Aorta (tissue), 5 donors: ENCODE data around the gene NACC2. TPM values are rescaled to one million over a fixed set of nuclear protein-coding genes. Genes with fewer than 3 reads are reported as not detected.
A peak's percentile ranks its signal among the peaks of the same experiment; 100 is the strongest.

ENCODE experiments used
- ATAC-seq: fragments of 200-7000 bp; cut with Tn5 transposase; one replicate; pipeline ENCODE4 v1.9.1; 2022; ENCODE audit warnings: moderate library complexity; ENCODE audit not compliant: low FRiP score
- DNase-seq, 2 donors: peaks; one replicate each; pipeline ENCODE4 v3.0.0-alpha.2; 2020
- H3K27ac ChIP-seq, 2 donors: one replicate each; pipeline ENCODE4 v1.5.1; 2013; ENCODE audit warnings: low read length in 2 of 2, mild to moderate bottlenecking in 2 of 2, moderate library complexity in 2 of 2, control low read depth in 1 of 2, inconsistent platforms in 1 of 2, low read depth in 1 of 2
- H3K27me3 ChIP-seq, 2 donors: one replicate each; pipeline ENCODE4 v1.6.1; 2013; ENCODE audit warnings: control low read depth in 1 of 2, low read length in 1 of 2, mild to moderate bottlenecking in 1 of 2, moderate library complexity in 1 of 2; ENCODE audit not compliant: insufficient read depth in 2 of 2, control insufficient read depth in 1 of 2
- H3K36me3 ChIP-seq, 2 donors: one replicate each; pipeline ENCODE4 v1.6.1; 2013; ENCODE audit warnings: control low read depth in 1 of 2, low read length in 1 of 2, mild to moderate bottlenecking in 1 of 2; ENCODE audit not compliant: insufficient read depth in 2 of 2, control insufficient read depth in 1 of 2
- H3K4me1 ChIP-seq, 2 donors: one replicate each; pipeline ENCODE4 v1.6.1; 2013; ENCODE audit warnings: low read length in 2 of 2, control low read depth in 1 of 2, mild to moderate bottlenecking in 1 of 2, moderate library complexity in 1 of 2; ENCODE audit not compliant: insufficient read depth in 2 of 2, control insufficient read depth in 1 of 2
- H3K4me3 ChIP-seq, 2 donors: one replicate each; pipeline ENCODE4 v1.5.1; 2013; ENCODE audit warnings: low read length in 2 of 2, control low read depth in 1 of 2, mild to moderate bottlenecking in 1 of 2
- H3K9me3 ChIP-seq: one replicate; pipeline ENCODE4 v1.6.1; 2013; ENCODE audit warnings: mild to moderate bottlenecking, low read length; ENCODE audit not compliant: control insufficient read depth
- WGBS, 2 donors: extraction: QIAGEN DNeasy Blood & Tissue Kit; methylation state at CpG; one replicate each; pipeline ENCODE4 v1.1.7; 2013; 5-methylcytosine and 5-hydroxymethylcytosine counted together
- intact Hi-C, 2 donors: fragments of 100-400 bp; cut with DNase I; formaldehyde crosslinking; loops; one replicate each; pipeline versions ENCODE4 v1.14.2 to v1.15.0; 2022
- polyA plus RNA-seq, 2 donors: library from polyadenylated mRNA; stranded (reverse); fragments of 200-250 nt; gene quantifications; one replicate each; pipeline ENCODE4 v1.2.3, GENCODE V29; 2013
- total RNA-seq, 2 donors: library from RNA; stranded (reverse); fragmentation: NEBNext Ultra II Directional; extraction: Animal tissue kit (Norgen Biotek cat#: 25700); gene quantifications; one replicate each; pipeline ENCODE4 v1.2.1, GENCODE V29; 2021
- donor health status: healthy with polysubstance abuse.
- donor health status: Bipolar disorder and iron deficiency.
- donor health status: DM: no; HTN: no; CAD: no.
- donor health status: DM: no; HTN: no; CAD: no.
- donor health status: DM: yes; HTN: yes; CAD: no.

NACC2 gene
- total and polyA plus RNA-seq, 4 donors: 10.5 to 61.0 (median 31.5) TPM

GRCh38 chr9:136050701-136051452 is 44.2 kb downstream of the NACC2 start:
- Histone ChIP-seq H3K27me3 (no peaks in the 10 kb centered on the region), H3K36me3 (peaks cover 0 to 4% of the 10 kb centered on the region in 2 donors), H3K9me3 (no peaks in the 10 kb centered on the region), H3K4me1 (peaks cover 0 to 2% of the 10 kb centered on the region in 2 donors), H3K4me3 (peak overlapping the region; percentile 14 to 24), H3K27ac (no peak overlapping the region)
- intact Hi-C loops: loop anchor here (5.0 to 10.0 kb wide), 2 partner anchors 64 to 71 kb away; partner anchors contain the start of gene TMEM250 (in 1 of the 2)
- DNase-seq (peak in 1 of 2 donors; percentile 53), ATAC-seq (no peak)
- whole genome bisulfite sequencing, 2 donors: 11 to 18% methylated on average over 46 to 55 of the region's 55 CpGs

GRCh38 chr9:136050266-136050700 is 44.8 kb downstream of the NACC2 start:
- intact Hi-C loops: loop anchor here (5.0 to 10.0 kb wide), 2 partner anchors 65 to 72 kb away; partner anchors contain the start of gene TMEM250 (in 1 of the 2)
- DNase-seq (peak in 1 of 2 donors; percentile 39), ATAC-seq (no peak)
- H3K36me3 ChIP-seq: peaks cover 0 to 4% of the 10 kb centered on the region in 2 donors
- no peaks in the 10 kb centered on the region for H3K27me3 ChIP-seq
- H3K4me3 ChIP-seq: no peak overlapping the region
- H3K4me1 ChIP-seq: peaks cover 0 to 2% of the 10 kb centered on the region in 2 donors
- H3K9me3 ChIP-seq: no peaks in the 10 kb centered on the region
- WGBS, 2 donors: 89 to 92% methylated on average over 28 to 36 of the region's 36 CpGs
- no peak overlapping the region for H3K27ac ChIP-seq

- DNase-seq: peak in 1 of 2 donors; percentile 46
- WGBS, 2 donors: 96% methylated on average over 53 to 65 of the region's 65 CpGs
- no peak overlapping the region for H3K4me3 ChIP-seq
- H3K36me3 ChIP-seq: peaks cover 0 to 4% of the 10 kb centered on the region in 2 donors
- H3K27ac ChIP-seq: no peak overlapping the region
- ATAC-seq: no peak
- H3K4me1 ChIP-seq: peaks cover 0 to 2% of the 10 kb centered on the region in 2 donors
- no peaks in the 10 kb centered on the region for H3K27me3 ChIP-seq
- H3K9me3 ChIP-seq: no peaks in the 10 kb centered on the region
- intact Hi-C loops: loop anchor here (5.0 to 10.0 kb wide), 2 partner anchors 65 to 73 kb away; partner anchors contain the start of gene TMEM250 (in 1 of the 2)
These were observed 45.4 kb downstream of the NACC2 start for GRCh38 chr9:136049491-136050265.

DNA sequence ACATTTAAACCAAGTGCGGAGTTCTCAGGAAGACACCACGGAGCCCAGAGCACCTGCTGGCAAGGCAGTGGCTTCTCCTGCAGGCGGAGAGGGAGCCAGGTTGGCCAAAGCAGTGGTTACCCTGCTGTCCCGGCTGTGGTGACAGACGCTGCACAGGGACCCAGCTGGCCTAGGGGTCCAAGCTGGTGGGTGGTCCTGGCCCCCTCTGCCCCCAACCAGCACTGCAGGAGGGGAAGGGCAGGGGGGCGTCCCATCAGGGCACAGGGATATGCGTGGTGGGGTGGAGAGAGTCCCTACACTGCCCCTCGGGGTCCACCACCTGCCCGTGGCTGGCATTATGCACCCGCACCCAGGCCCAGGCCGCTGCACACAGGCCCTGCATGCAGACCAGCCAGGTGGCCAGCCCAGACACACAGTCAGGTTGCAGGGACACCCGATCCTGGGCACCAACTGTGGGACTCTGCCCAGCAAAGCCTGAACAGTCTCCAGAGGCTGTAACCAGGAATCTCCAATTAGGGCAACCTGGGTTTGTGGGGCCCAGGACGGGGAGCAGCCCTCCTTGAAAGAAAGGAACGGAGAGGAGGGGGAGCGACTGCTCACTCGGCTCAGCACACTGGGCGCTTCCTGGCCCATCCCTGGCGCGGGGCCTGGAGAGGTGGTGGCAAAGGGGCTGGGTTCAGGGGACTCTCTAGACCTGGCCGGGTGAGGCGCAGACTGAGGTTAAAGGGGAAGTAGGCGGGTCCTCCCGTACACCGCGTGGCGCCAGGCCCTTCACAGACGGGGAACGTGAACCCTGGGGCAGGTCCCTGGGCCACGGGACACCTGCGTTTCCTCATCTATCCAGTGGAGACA is 46.3 kb downstream of the NACC2 start:
- intact Hi-C loops: no loop called here
- Histone ChIP-seq H3K36me3 (peaks cover 0 to 4% of the 10 kb centered on the region in 2 donors), H3K27me3 (no peaks in the 10 kb centered on the region), H3K4me1 (peaks cover 0 to 2% of the 10 kb centered on the region in 2 donors), H3K9me3 (no peaks in the 10 kb centered on the region), H3K4me3 (no peak overlapping the region), H3K27ac (no peak overlapping the region)
- DNase-seq (no peak), ATAC-seq (no peak)
- 89 to 90% methylated on average over 30 of the region's 30 CpGs for WGBS, 2 donors

GRCh38 chr9:136047775-136048559 is 47.1 kb downstream of the NACC2 start:
- ATAC-seq (no peak), DNase-seq (peak in 1 of 2 donors; percentile 45)
- Histone ChIP-seq H3K4me1 (peaks cover 0 to 2% of the 10 kb centered on the region in 2 donors), H3K9me3 (no peaks in the 10 kb centered on the region), H3K27ac (no peak overlapping the region), H3K36me3 (peaks cover 0 to 4% of the 10 kb centered on the region in 2 donors), H3K27me3 (no peaks in the 10 kb centered on the region), H3K4me3 (no peak overlapping the region)
- intact Hi-C loops: no loop called here
- WGBS, 2 donors: 81% methylated on average over 21 of the region's 21 CpGs

GRCh38 chr9:136047076-136047774 is 47.9 kb downstream of the NACC2 start:
- DNase-seq: no peak
- 86 to 90% methylated on average over 31 of the region's 31 CpGs for WGBS, 2 donors
- H3K27ac ChIP-seq: no peak overlapping the region
- H3K27me3 ChIP-seq: no peaks in the 10 kb centered on the region
- peaks cover 0 to 4% of the 10 kb centered on the region in 2 donors for H3K36me3 ChIP-seq
- H3K4me1 ChIP-seq: no peaks in the 10 kb centered on the region
- no peaks in the 10 kb centered on the region for H3K9me3 ChIP-seq
- H3K4me3 ChIP-seq: no peak overlapping the region
- no peak for ATAC-seq
- intact Hi-C loops: no loop called here

GRCh38 chr9:136046554-136046920 is 48.6 kb downstream of the NACC2 start:
- intact Hi-C loops: no loop called here
- no peaks in the 10 kb centered on the region for H3K4me1 ChIP-seq
- WGBS, 2 donors: 84 to 85% methylated on average over 18 of the region's 18 CpGs
- no peaks in the 10 kb centered on the region for H3K9me3 ChIP-seq
- DNase-seq: no peak
- no peak for ATAC-seq
- peaks cover 0 to 4% of the 10 kb centered on the region in 2 donors for H3K36me3 ChIP-seq
- no peak overlapping the region for H3K27ac ChIP-seq
- no peaks in the 10 kb centered on the region for H3K27me3 ChIP-seq
- H3K4me3 ChIP-seq: no peak overlapping the region
